Endothelial cell of umbilical vein (primary cell): Measurements from ENCODE around the gene C1QL4. TPM values are rescaled to one million over a fixed set of nuclear protein-coding genes. Genes with fewer than 3 reads are reported as not detected.

Experiments
- BruUV-seq: library from RNA; stranded (reverse); fragments of 400-500 nt; replicated peaks from 2 replicates; lab custom pipeline; 2021; lab: Mats Ljungman, UMichigan
- CTCF ChIA-PET: fragments of 300-600, 350-600 bp; sonication (Branson Sonifier 250); formaldehyde crosslinking; loops from one replicate; lab custom pipeline; 2021; ENCODE audit warnings: antibody characterized with exemption, inconsistent platforms; lab: Charles Lee
- POLR2A ChIA-PET: fragments of 300-600, 350-600 bp; sonication (Branson Sonifier 250); formaldehyde crosslinking; loops from one replicate; lab custom pipeline; 2021; ENCODE audit warnings: antibody characterized with exemption, inconsistent platforms; lab: Charles Lee
- DNase-seq: peaks from one replicate; pipeline ENCODE4 v3.0.0-alpha.2; 2011; ENCODE audit warnings: low read depth, low spot score
- FAIRE-seq: peaks from 2 replicates; lab custom pipeline; 2011; peaks lifted over from hg19 to GRCh38; lab: Jason Lieb, UNC
- H2AFZ ChIP-seq: 2 replicates; pipeline ENCODE4 v1.6.0; 2012; ENCODE audit warnings: low read depth, low read length, control low read depth, inconsistent platforms
- H3K27ac ChIP-seq: 2 replicates; pipeline ENCODE4 v1.5.1; 2011; ENCODE audit warnings: low read depth, mild to moderate bottlenecking, control low read depth, low read length, moderate library complexity; ENCODE audit not compliant: insufficient read depth
- H3K27me3 ChIP-seq, 2 experiments: 2 replicates each; pipeline versions ENCODE4 v1.6.0 to v1.6.1; 2011; ENCODE audit warnings: low read length in 2 of 2, mixed read lengths in 1 of 2; ENCODE audit not compliant: control insufficient read depth in 2 of 2, insufficient read depth in 2 of 2
- H3K36me3 ChIP-seq, 2 experiments: 2 replicates in 1 of 2; 3 replicates in 1 of 2; pipeline ENCODE4 v1.5.1; 2011; ENCODE audit warnings: low read length in 2 of 2, mild to moderate bottlenecking in 1 of 2, moderate library complexity in 1 of 2; ENCODE audit not compliant: control insufficient read depth in 2 of 2, insufficient read depth in 2 of 2; ENCODE audit errors: extremely low read depth in 1 of 2
- H3K4me1 ChIP-seq: 3 replicates; pipeline ENCODE4 v1.5.1; 2011; ENCODE audit warnings: mild to moderate bottlenecking, low read length; ENCODE audit not compliant: control insufficient read depth, insufficient read depth; ENCODE audit errors: extremely low read depth
- H3K4me2 ChIP-seq: 2 replicates; pipeline ENCODE4 v1.6.1; 2011; ENCODE audit warnings: low read length, control low read depth, mixed read lengths; ENCODE audit not compliant: insufficient read depth
- H3K4me3 ChIP-seq, 3 experiments: fragments of 200-600 bp in 1 of 3; sonication (generic), shearing (Covaris generic) in 1 of 3; replicated peaks in 1 of 3; 2 replicates each; pipeline ENCODE4 v1.5.1; 2011 to 2016; ENCODE audit warnings: control low read depth in 3 of 3, low read length in 3 of 3, mild to moderate bottlenecking in 2 of 3, inconsistent platforms in 1 of 3, low read depth in 1 of 3, moderate library complexity in 1 of 3; ENCODE audit not compliant: insufficient read depth in 1 of 3
- H3K79me2 ChIP-seq: 2 replicates; pipeline ENCODE4 v1.6.0; 2012; ENCODE audit warnings: low read length, inconsistent platforms; ENCODE audit not compliant: control insufficient read depth, insufficient read depth
- H3K9ac ChIP-seq: replicated peaks from 2 replicates; pipeline ENCODE3; 2011; ENCODE audit warnings: low read length, control low read depth; ENCODE audit not compliant: insufficient read depth; ENCODE audit errors: extremely low read depth
- H3K9me1 ChIP-seq: replicated peaks from 3 replicates; pipeline ENCODE4 v1.6.0; 2011; ENCODE audit warnings: mild to moderate bottlenecking, low read length; ENCODE audit not compliant: control insufficient read depth, insufficient read depth; ENCODE audit errors: extremely low read depth
- H3K9me3 ChIP-seq: replicated peaks from 2 replicates; pipeline ENCODE4 v1.5.1; 2012; ENCODE audit warnings: low read length, inconsistent platforms; ENCODE audit not compliant: control insufficient read depth, insufficient read depth
- H4K20me1 ChIP-seq: replicated peaks from 2 replicates; pipeline ENCODE3; 2011; ENCODE audit warnings: mild to moderate bottlenecking, low read length; ENCODE audit not compliant: control insufficient read depth, insufficient read depth; ENCODE audit errors: extremely low read depth
- CTCF ChIP-seq, 2 donors: IDR thresholded peaks; 1 replicate in 1 of 2; 2 replicates in 1 of 2; pipeline ENCODE4 v1.5.1; 2011; ENCODE audit warnings: low read length in 2 of 2, mild to moderate bottlenecking in 2 of 2, moderate library complexity in 2 of 2, control low read depth in 1 of 2, inconsistent platforms in 1 of 2, low read depth in 1 of 2; ENCODE audit not compliant: insufficient read depth in 1 of 2; ENCODE audit errors: extremely low read depth in 1 of 2
- EZH2 ChIP-seq: IDR thresholded peaks from 2 replicates; pipeline ENCODE4 v1.6.1; 2012; ENCODE audit warnings: borderline replicate concordance, low read depth, mild to moderate bottlenecking, moderate library complexity, low read length, inconsistent platforms; ENCODE audit not compliant: severe bottlenecking
- FOS ChIP-seq: IDR thresholded peaks from 2 replicates; pipeline ENCODE4 v1.6.1; 2011; ENCODE audit warnings: mild to moderate bottlenecking, low read length, moderate library complexity, borderline replicate concordance; ENCODE audit not compliant: insufficient read depth
- GATA2 ChIP-seq: IDR thresholded peaks from 2 replicates; pipeline ENCODE4 v1.7.0; 2011; ENCODE audit warnings: low read depth, mild to moderate bottlenecking, moderate library complexity, mixed read lengths, low read length; ENCODE audit not compliant: insufficient read length, insufficient read depth
- JUN ChIP-seq: IDR thresholded peaks from 2 replicates; pipeline ENCODE4 v1.6.1; 2011; ENCODE audit warnings: borderline replicate concordance, low read depth; ENCODE audit not compliant: insufficient read length, insufficient read depth
- MAX ChIP-seq: IDR thresholded peaks from 2 replicates; pipeline ENCODE4 v1.6.1; 2011; ENCODE audit not compliant: insufficient read depth, insufficient read length
- POLR2A ChIP-seq: IDR thresholded peaks from 2 replicates; pipeline ENCODE4 v1.6.1; 2012; ENCODE audit warnings: low read depth, mild to moderate bottlenecking, control low read depth, low read length
- POLR2AphosphoS5 ChIP-seq: IDR thresholded peaks from 2 replicates; pipeline ENCODE4 v1.6.1; 2012; ENCODE audit warnings: low read depth, mild to moderate bottlenecking, control low read depth, low read length, moderate library complexity; ENCODE audit not compliant: insufficient read depth
- dilution Hi-C: fragments of 300-500 bp; cut with MboI; formaldehyde crosslinking; loops from one replicate; pipeline ENCODE4 v1.15.0; 2019; ENCODE audit warnings: low sequenced_read_pairs; ENCODE audit not compliant: extremely low pct_ligation_motif_present
- intact Hi-C: fragments of 100-400 bp; cut with micrococcal nuclease; formaldehyde crosslinking; loops from one replicate; pipeline ENCODE4 v1.10.0; 2022
- polyA plus RNA-seq, 4 experiments: library from polyadenylated mRNA; depleted of rRNA in 3 of 4; stranded (reverse) in 3 of 4; unstranded in 1 of 4; fragments of >200 nt; gene quantifications; 2 replicates each; pipeline versions ENCODE4 v1.2.1 to v1.2.3, GENCODE V29; 2011 to 2012; ENCODE audit warnings: missing spikeins in 1 of 4
- total RNA-seq: library from RNA; stranded (reverse); gene quantifications from 2 replicates; pipeline ENCODE4 v1.2.3, GENCODE V29; 2021

C1QL4 gene
- total and polyA plus RNA-seq, 2 donors (not counting 3 experiments of a cell fraction or from before 2014, with no cell fraction given) = not detected

GRCh38 chr12:49298160-49298559 lies 38.8 kb downstream of the C1QL4 start:
- Histone ChIP-seq H3K27me3 (peaks cover 32 to 42% of the 10 kb centered on the region in 2 experiments), H3K4me1 (peaks cover 3% of the 10 kb centered on the region), H3K27ac (no peak overlapping the region), H3K9ac (no peak overlapping the region), H3K36me3 (no peaks in the 10 kb centered on the region), H3K4me3 (no peak overlapping the region), H4K20me1 (no peaks in the 10 kb centered on the region), H2AFZ (no peak overlapping the region), H3K9me3 (no peaks in the 10 kb centered on the region), H3K9me1 (no peaks in the 10 kb centered on the region), H3K79me2 (no peaks in the 10 kb centered on the region), H3K4me2 (no peak overlapping the region)
- BruUV-seq = no TSS peak
- ChIA-PET POLR2A (no interaction called here), CTCF (interaction anchor here (1.7 to 12.9 kb wide), 6 partner anchors 9 to 60 kb away, joined by 6 to 173 read pairs (median 13); partner anchors contain the start of genes DNAJC22 and TROAP)
- dilution Hi-C loops (no loop called here), intact Hi-C loops (no loop called here)
- DNase-seq (no peak), FAIRE-seq (no peak)
- TF ChIP-seq GATA2 (no peak), FOS (no peak), CTCF (IDR thresholded peaks at IDR 0.05; ENCODE audit: extremely low read depth in 1 of 2, insufficient read depth in 1 of 2, low read depth in 1 of 2, low read length in 2 of 2) (peak; percentile 5 to 6), POLR2A (no peak)

- Histone ChIP-seq H3K4me3 (no peak overlapping the region), H3K9me3 (no peaks in the 10 kb centered on the region), H2AFZ (no peak overlapping the region), H3K27ac (no peak overlapping the region), H3K9ac (no peak overlapping the region), H4K20me1 (no peaks in the 10 kb centered on the region), H3K4me1 (peaks cover 3% of the 10 kb centered on the region), H3K9me1 (no peaks in the 10 kb centered on the region), H3K4me2 (no peak overlapping the region), H3K36me3 (no peaks in the 10 kb centered on the region), H3K27me3 (peaks cover 32 to 42% of the 10 kb centered on the region in 2 experiments), H3K79me2 (no peaks in the 10 kb centered on the region)
- FAIRE-seq = no peak
- no TSS peak for BruUV-seq
- dilution Hi-C loops (no loop called here), intact Hi-C loops (no loop called here)
- DNase-seq = no peak
- ChIA-PET POLR2A (interaction anchor here (0.6 kb wide), 1 partner anchor 24 kb away, joined by 5 read pairs; no protein-coding TSS in a partner anchor), CTCF (interaction anchor here (0.7 to 12.9 kb wide), 10 partner anchors 9 to 61 kb away, joined by 4 to 173 read pairs (median 4); partner anchors contain the start of genes DNAJC22 and TROAP)
- TF ChIP-seq EZH2 (no peak), CTCF (IDR thresholded peaks at IDR 0.05; ENCODE audit: extremely low read depth in 1 of 2, insufficient read depth in 1 of 2, low read depth in 1 of 2, low read length in 2 of 2) (no peak), FOS (no peak), POLR2A (no peak), JUN (no peak), MAX (no peak), GATA2 (no peak), POLR2AphosphoS5 (no peak)
Observed at GRCh38 chr12:49297695-49298060, 39.3 kb downstream of the C1QL4 start.
